Measurements from ENCODE around the gene HBE1. TPM values are rescaled to one million over a fixed set of nuclear protein-coding genes. Genes with fewer than 3 reads are reported as not detected.

Gene HBE1
- total and polyA plus RNA-seq, 9 of the 15 experiments (the other 6 are each of a cell fraction or from before 2014, with no cell fraction given) = 612 to 10,250 (median 2,181) TPM

DNA sequence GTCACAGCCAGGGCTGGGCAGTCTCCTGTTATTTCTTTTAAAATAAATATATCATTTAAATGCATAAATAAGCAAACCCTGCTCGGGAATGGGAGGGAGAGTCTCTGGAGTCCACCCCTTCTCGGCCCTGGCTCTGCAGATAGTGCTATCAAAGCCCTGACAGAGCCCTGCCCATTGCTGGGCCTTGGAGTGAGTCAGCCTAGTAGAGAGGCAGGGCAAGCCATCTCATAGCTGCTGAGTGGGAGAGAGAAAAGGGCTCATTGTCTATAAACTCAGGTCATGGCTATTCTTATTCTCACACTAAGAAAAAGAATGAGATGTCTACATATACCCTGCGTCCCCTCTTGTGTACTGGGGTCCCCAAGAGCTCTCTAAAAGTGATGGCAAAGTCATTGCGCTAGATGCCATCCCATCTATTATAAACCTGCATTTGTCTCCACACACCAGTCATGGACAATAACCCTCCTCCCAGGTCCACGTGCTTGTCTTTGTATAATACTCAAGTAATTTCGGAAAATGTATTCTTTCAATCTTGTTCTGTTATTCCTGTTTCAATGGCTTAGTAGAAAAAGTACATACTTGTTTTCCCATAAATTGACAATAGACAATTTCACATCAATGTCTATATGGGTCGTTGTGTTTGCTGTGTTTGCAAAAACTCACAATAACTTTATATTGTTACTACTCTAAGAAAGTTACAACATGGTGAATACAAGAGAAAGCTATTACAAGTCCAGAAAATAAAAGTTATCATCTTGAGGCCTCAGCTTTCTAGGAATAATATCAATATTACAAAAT lies 18.6 kb upstream of the HBE1 start (continued):
- TF ChIP-seq SPI1 (IDR thresholded peaks at IDR 0.05; ENCODE audit: borderline replicate concordance, low read depth, low read length) (no peak), TEAD4 (IDR thresholded peaks at IDR 0.05; ENCODE audit: low read length) (peak; percentile 95), TEAD4 (CRISPR knock-in tag; IDR thresholded peaks at IDR 0.05; ENCODE audit: borderline replicate concordance) (no peak), ZNF41 (CRISPR knock-in tag; conservative IDR thresholded peaks at IDR 0.05) (no peak), RBBP5 (IDR thresholded peaks at IDR 0.05; ENCODE audit: borderline replicate concordance, insufficient read depth, low read length, poor library complexity, severe bottlenecking) (no peak), RB1 (IDR thresholded peaks at IDR 0.05; ENCODE audit: low read depth) (no peak), ZNF143 (CRISPR knock-in tag; IDR thresholded peaks at IDR 0.05) (no peak), MAFF (IDR thresholded peaks at IDR 0.05; ENCODE audit: low read length) (peak; percentile 35; the same call in 1 of the 2 replicates), CSDE1 (IDR thresholded peaks at IDR 0.05) (no peak), RBM15 (IDR thresholded peaks at IDR 0.05; ENCODE audit: insufficient read depth, low read length) (no peak), YY1 (IDR thresholded peaks at IDR 0.05; ENCODE audit: borderline replicate concordance in 1 of 3, control insufficient read depth in 1 of 3, extremely low read depth in 1 of 3, insufficient read depth in 3 of 3, insufficient read length in 1 of 3, insufficient replicate concordance in 2 of 3, low read depth in 1 of 3, low read length in 2 of 3) (peak in 1 of 3 experiments; percentile 52), KAT7 (CRISPR knock-in tag; IDR thresholded peaks at IDR 0.05; ENCODE audit: borderline replicate concordance) (no peak), FIP1L1 (IDR thresholded peaks at IDR 0.05; ENCODE audit: low read depth, low read length, poor library complexity, severe bottlenecking) (no peak), NR2C2 (CRISPR knock-in tag; IDR thresholded peaks at IDR 0.05) (no peak), NR2C2 (tag; IDR thresholded peaks at IDR 0.05) (peak; percentile 48; the same call in 1 of the 2 replicates)
- TF ChIP-seq, protein P1, sequence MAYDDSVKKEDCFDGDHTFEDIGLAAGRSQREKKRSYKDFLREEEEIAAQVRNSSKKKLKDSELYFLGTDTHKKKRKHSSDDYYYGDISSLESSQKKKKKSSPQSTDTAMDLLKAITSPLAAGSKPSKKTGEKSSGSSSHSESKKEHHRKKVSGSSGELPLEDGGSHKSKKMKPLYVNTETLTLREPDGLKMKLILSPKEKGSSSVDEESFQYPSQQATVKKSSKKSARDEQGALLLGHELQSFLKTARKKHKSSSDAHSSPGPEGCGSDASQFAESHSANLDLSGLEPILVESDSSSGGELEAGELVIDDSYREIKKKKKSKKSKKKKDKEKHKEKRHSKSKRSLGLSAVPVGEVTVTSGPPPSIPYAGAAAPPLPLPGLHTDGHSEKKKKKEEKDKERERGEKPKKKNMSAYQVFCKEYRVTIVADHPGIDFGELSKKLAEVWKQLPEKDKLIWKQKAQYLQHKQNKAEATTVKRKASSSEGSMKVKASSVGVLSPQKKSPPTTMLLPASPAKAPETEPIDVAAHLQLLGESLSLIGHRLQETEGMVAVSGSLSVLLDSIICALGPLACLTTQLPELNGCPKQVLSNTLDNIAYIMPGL (CRISPR knock-in tag; IDR thresholded peaks at IDR 0.05) = no peak
- TF ChIP-seq, protein P2, sequence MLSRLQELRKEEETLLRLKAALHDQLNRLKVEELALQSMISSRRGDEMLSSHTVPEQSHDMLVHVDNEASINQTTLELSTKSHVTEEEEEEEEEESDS (CRISPR knock-in tag; IDR thresholded peaks at IDR 0.05) = no peak
- TF ChIP-seq, protein P3, sequence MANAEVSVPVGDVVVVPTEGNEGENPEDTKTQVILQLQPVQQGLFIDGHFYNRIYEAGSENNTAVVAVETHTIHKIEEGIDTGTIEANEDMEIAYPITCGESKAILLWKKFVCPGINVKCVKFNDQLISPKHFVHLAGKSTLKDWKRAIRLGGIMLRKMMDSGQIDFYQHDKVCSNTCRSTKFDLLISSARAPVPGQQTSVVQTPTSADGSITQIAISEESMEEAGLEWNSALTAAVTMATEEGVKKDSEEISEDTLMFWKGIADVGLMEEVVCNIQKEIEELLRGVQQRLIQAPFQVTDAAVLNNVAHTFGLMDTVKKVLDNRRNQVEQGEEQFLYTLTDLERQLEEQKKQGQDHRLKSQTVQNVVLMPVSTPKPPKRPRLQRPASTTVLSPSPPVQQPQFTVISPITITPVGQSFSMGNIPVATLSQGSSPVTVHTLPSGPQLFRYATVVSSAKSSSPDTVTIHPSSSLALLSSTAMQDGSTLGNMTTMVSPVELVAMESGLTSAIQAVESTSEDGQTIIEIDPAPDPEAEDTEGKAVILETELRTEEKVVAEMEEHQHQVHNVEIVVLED (CRISPR knock-in tag; IDR thresholded peaks at IDR 0.05) = no peak
- TF ChIP-seq, protein P4, sequence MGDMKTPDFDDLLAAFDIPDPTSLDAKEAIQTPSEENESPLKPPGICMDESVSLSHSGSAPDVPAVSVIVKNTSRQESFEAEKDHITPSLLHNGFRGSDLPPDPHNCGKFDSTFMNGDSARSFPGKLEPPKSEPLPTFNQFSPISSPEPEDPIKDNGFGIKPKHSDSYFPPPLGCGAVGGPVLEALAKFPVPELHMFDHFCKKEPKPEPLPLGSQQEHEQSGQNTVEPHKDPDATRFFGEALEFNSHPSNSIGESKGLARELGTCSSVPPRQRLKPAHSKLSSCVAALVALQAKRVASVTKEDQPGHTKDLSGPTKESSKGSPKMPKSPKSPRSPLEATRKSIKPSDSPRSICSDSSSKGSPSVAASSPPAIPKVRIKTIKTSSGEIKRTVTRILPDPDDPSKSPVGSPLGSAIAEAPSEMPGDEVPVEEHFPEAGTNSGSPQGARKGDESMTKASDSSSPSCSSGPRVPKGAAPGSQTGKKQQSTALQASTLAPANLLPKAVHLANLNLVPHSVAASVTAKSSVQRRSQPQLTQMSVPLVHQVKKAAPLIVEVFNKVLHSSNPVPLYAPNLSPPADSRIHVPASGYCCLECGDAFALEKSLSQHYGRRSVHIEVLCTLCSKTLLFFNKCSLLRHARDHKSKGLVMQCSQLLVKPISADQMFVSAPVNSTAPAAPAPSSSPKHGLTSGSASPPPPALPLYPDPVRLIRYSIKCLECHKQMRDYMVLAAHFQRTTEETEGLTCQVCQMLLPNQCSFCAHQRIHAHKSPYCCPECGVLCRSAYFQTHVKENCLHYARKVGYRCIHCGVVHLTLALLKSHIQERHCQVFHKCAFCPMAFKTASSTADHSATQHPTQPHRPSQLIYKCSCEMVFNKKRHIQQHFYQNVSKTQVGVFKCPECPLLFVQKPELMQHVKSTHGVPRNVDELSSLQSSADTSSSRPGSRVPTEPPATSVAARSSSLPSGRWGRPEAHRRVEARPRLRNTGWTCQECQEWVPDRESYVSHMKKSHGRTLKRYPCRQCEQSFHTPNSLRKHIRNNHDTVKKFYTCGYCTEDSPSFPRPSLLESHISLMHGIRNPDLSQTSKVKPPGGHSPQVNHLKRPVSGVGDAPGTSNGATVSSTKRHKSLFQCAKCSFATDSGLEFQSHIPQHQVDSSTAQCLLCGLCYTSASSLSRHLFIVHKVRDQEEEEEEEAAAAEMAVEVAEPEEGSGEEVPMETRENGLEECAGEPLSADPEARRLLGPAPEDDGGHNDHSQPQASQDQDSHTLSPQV (IDR thresholded peaks at IDR 0.05) = peak; percentile 95

Measured in K562 (cell line).